Ascending aorta (tissue), 2 donors: Measurements from ENCODE around the gene GPR26. TPM values are rescaled to one million over a fixed set of nuclear protein-coding genes. Genes with fewer than 3 reads are reported as not detected.

Experiments
- DNase-seq, 2 donors: peaks; one replicate each; pipeline ENCODE4 v3.0.0-alpha.2; 2019; ENCODE audit warnings: low spot score in 2 of 2
- H3K27ac ChIP-seq, 2 donors: fragments of 200-600 bp; sonication (generic); one replicate each; pipeline ENCODE4 v1.5.1; 2016 to 2017; ENCODE audit warnings: mild to moderate bottlenecking in 1 of 2
- H3K27me3 ChIP-seq: fragments of 200-600 bp; sonication (generic); one replicate; pipeline ENCODE4 v1.5.1; 2017
- H3K36me3 ChIP-seq, 2 donors: fragments of 200-600 bp; sonication (generic); one replicate each; pipeline ENCODE4 v1.5.1; 2016
- H3K4me1 ChIP-seq, 2 donors: fragments of 200-600 bp; sonication (generic); one replicate each; pipeline ENCODE4 v1.5.1; 2016 to 2017; ENCODE audit warnings: mild to moderate bottlenecking in 1 of 2
- H3K4me3 ChIP-seq, 2 donors: fragments of 200-600 bp; sonication (generic); one replicate each; pipeline ENCODE4 v1.5.1; 2016 to 2017; ENCODE audit warnings: mild to moderate bottlenecking in 1 of 2
- H3K9me3 ChIP-seq, 2 donors: fragments of 200-600 bp; sonication (generic); one replicate each; pipeline ENCODE4 v1.5.1; 2016
- intact Hi-C: fragments of 100-400 bp; cut with DNase I; formaldehyde crosslinking; loops from one replicate; pipeline ENCODE4 v1.15.1; 2023
- total RNA-seq: library from RNA; depleted of rRNA; stranded (reverse); fragments of >200 nt; gene quantifications from one replicate; pipeline ENCODE4 v1.1.0, GENCODE V29; 2016
- TF ChIP-seq, protein P1 (sequence below), 3 experiments: fragments of 200-600 bp in 2 of 3; fragments of 450-650 bp in 1 of 3; sonication (generic) in 2 of 3; IDR thresholded peaks; one replicate each; pipeline ENCODE4 v1.5.1; 2016 to 2019; ENCODE audit warnings: antibody characterized with exemption in 3 of 3, mild to moderate bottlenecking in 1 of 3, moderate library complexity in 1 of 3

Gene GPR26
- total RNA-seq, 1 donor from 2014 or later = not detected

DNA sequence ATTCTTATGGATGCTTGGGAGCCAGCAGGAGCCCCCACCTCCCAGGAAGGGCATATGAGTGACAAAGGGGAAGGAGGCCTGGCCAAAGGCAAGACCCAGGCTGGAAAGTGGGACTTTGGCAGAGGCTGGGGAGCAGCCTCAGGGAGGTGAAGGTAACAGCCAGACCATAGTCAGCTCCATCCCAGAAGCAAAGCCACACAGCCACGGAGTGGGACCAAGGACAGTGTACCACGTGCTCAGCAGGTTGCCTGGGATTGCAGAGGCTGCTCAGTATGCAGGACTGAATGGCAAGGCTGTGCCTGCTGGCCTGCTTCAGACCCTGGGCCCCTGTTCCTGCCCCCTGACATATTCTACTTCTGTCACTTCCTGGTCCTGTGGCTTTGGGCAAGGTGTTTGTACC, 17.6 kb upstream of the GPR26 start:
- Histone ChIP-seq H3K27ac (no peak overlapping the region), H3K9me3 (no peaks in the 10 kb centered on the region), H3K27me3 (no peaks in the 10 kb centered on the region), H3K4me1 (no peaks in the 10 kb centered on the region), H3K4me3 (no peak overlapping the region), H3K36me3 (no peaks in the 10 kb centered on the region)
- no peak for DNase-seq
- intact Hi-C loops = no loop called here
- TF ChIP-seq, protein P1, sequence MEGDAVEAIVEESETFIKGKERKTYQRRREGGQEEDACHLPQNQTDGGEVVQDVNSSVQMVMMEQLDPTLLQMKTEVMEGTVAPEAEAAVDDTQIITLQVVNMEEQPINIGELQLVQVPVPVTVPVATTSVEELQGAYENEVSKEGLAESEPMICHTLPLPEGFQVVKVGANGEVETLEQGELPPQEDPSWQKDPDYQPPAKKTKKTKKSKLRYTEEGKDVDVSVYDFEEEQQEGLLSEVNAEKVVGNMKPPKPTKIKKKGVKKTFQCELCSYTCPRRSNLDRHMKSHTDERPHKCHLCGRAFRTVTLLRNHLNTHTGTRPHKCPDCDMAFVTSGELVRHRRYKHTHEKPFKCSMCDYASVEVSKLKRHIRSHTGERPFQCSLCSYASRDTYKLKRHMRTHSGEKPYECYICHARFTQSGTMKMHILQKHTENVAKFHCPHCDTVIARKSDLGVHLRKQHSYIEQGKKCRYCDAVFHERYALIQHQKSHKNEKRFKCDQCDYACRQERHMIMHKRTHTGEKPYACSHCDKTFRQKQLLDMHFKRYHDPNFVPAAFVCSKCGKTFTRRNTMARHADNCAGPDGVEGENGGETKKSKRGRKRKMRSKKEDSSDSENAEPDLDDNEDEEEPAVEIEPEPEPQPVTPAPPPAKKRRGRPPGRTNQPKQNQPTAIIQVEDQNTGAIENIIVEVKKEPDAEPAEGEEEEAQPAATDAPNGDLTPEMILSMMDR (IDR thresholded peaks at IDR 0.05) = no peak

DNA sequence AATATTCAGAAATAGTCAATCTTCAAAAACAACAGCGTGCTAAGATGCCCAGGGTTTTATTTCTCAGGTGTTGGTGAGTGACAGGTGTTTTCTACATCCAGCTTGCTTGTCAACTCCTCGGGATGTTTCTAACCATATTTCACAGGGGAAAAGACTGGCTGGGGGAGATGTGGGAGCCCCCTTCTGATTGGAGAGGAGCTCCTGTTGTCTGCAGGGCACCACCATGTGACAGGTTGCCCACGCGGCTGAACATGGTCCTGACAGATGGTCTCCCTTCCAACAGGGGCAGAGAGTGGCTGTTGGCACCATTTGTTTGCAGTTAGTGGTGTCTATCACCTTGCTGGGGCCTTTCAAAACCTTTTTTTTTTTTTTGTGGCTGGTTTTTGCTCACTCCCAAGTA, 16.5 kb upstream of the GPR26 start:
- TF ChIP-seq, protein P1 (IDR thresholded peaks at IDR 0.05) = no peak
- H3K4me1 ChIP-seq = no peaks in the 10 kb centered on the region
- no peak overlapping the region for H3K4me3 ChIP-seq
- intact Hi-C loops = no loop called here
- H3K27me3 ChIP-seq = no peaks in the 10 kb centered on the region
- no peaks in the 10 kb centered on the region for H3K9me3 ChIP-seq
- no peaks in the 10 kb centered on the region for H3K36me3 ChIP-seq
- DNase-seq = no peak
- no peak overlapping the region for H3K27ac ChIP-seq

DNA sequence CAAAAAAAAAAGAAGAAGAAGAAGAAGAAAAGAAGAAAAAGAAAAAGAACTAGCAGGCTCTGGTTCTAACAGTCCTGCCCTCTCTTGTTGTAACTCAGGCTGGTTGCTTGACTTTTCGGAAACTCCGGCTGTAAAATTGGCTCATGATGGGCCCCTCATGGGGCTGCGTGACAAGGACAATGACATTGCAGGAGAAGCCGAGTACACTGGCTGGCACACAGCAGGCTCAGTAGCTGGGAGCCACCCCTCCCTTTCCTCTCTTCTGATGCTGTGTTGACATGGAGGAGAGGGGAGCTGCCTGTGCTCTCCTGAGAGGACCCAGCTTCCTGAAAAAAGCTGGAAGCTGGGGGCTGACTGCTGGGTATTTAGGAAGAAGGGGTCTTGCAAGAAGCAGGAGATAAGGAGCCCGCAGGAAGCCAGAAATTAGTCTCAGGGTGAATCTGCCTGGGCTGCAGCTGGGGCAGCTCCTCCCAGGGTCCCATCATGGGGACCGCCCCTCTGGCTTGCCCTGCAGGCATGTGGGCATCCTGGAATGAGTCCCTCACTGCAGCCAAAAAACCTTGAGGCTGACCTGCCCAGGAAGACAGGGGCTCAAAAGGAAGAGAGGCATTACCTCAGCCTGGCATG, 14.6 kb upstream of the GPR26 start:
- peak in 1 of 2 donors; percentile 37 for DNase-seq
- TF ChIP-seq, protein P1 (IDR thresholded peaks at IDR 0.05) = no peak
- H3K4me1 ChIP-seq = no peaks in the 10 kb centered on the region

DNA sequence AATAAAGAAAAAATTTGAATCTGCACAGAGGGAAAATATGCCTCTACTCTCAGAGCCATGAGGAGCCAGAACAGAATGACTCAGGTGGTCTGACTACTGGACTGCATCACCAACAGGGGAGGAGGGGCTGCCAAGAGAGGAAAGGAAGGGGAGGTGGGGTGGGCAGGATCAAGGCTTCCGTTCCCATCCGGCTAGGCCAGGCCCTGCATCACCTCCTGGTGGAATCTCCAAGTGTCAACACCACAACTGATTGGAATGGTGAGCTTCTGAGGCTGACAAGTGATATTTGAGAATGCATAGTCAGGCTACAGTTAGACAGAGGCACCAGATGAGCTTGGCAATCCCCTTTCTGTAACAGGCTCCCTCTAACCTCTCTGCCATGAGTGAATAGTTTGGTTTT, 10.4 kb upstream of the GPR26 start:
- intact Hi-C loops = no loop called here
- TF ChIP-seq, protein P1 (IDR thresholded peaks at IDR 0.05) = no peak
- DNase-seq = no peak

More for the DNA sequence above, 14.6 kb upstream of the GPR26 start:
- no peak overlapping the region for H3K27ac ChIP-seq
- intact Hi-C loops = no loop called here
- no peaks in the 10 kb centered on the region for H3K9me3 ChIP-seq
- no peaks in the 10 kb centered on the region for H3K27me3 ChIP-seq
- no peak overlapping the region for H3K4me3 ChIP-seq
- H3K36me3 ChIP-seq = no peaks in the 10 kb centered on the region

DNA sequence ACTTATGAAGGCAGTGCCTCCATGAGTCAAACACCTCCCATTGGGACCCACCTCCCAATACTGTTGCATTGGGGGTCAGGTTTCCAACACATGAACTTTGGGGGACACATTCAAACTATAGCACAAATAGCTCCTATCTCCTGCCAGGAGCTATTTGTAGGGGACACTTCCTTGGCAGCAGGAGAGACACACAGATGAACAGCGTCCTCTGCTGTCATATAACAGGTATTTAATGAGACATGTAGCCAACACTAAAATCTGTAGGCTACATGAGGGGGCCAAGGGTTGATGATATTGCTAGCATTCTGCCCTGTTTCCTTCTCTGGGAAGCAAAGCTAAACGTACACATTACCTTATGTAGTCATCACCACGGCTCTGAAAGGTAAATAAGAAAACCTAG, 2.6 kb upstream of the GPR26 start:
- Histone ChIP-seq H3K27ac (no peak overlapping the region), H3K36me3 (no peaks in the 10 kb centered on the region), H3K27me3 (no peaks in the 10 kb centered on the region), H3K4me3 (no peak overlapping the region), H3K4me1 (no peaks in the 10 kb centered on the region), H3K9me3 (no peaks in the 10 kb centered on the region)
- no peak for DNase-seq
- intact Hi-C loops = no loop called here
- TF ChIP-seq, protein P1 (IDR thresholded peaks at IDR 0.05) = no peak

More for the DNA sequence above, 10.4 kb upstream of the GPR26 start:
- no peaks in the 10 kb centered on the region for H3K36me3 ChIP-seq
- H3K9me3 ChIP-seq = no peaks in the 10 kb centered on the region
- no peaks in the 10 kb centered on the region for H3K4me1 ChIP-seq
- H3K4me3 ChIP-seq = no peak overlapping the region
- H3K27ac ChIP-seq = no peak overlapping the region
- H3K27me3 ChIP-seq = no peaks in the 10 kb centered on the region
